ENCODE data around the gene PLEKHO2. TPM values are rescaled to one million over a fixed set of nuclear protein-coding genes. Genes with fewer than 3 reads are reported as not detected.
A peak's percentile ranks its signal among the peaks of the same experiment; 100 is the strongest.

Gene PLEKHO2
- total and polyA plus RNA-seq, 2 of the 13 experiments (the other 11 are each of a cell fraction or from before 2014, with no cell fraction given): 3.8 to 4.8 TPM

GRCh38 chr15:64841344-64842095, at the start of gene PLEKHO2 (continued):
- TF ChIP-seq ATF5 (CRISPR knock-in tag; IDR thresholded peaks at IDR 0.05; ENCODE audit: low read depth) (no peak), ZBTB7B (CRISPR knock-in tag; IDR thresholded peaks at IDR 0.05) (peak; percentile 48; the same call in 1 of the 2 replicates), TBX2 (CRISPR knock-in tag; IDR thresholded peaks at IDR 0.05; ENCODE audit: borderline replicate concordance) (peak; percentile 56; the same call in 1 of the 2 replicates), ZNF12 (CRISPR knock-in tag; IDR thresholded peaks at IDR 0.05) (0 out of 2 replicates have a peak, but pooled peaks have one; percentile 10), ZNF317 (CRISPR knock-in tag; IDR thresholded peaks at IDR 0.05) (no peak), TCF7L2 (IDR thresholded peaks at IDR 0.05; ENCODE audit: low read depth, low read length) (no peak), REL (CRISPR knock-in tag; conservative IDR thresholded peaks at IDR 0.05) (no peak), SP5 (CRISPR knock-in tag; IDR thresholded peaks at IDR 0.05; ENCODE audit: borderline replicate concordance, low read depth) (peak; percentile 77), POLR2G (IDR thresholded peaks at IDR 0.05; ENCODE audit: low read depth, low read length) (peak; percentile 82), ZFY (CRISPR knock-in tag; IDR thresholded peaks at IDR 0.05) (peak; percentile 60), ZFP37 (CRISPR knock-in tag; IDR thresholded peaks at IDR 0.05; ENCODE audit: borderline replicate concordance) (0 out of 2 replicates have a peak, but pooled peaks have one; percentile 54), KAT8 (CRISPR knock-in tag; IDR thresholded peaks at IDR 0.05) (peak; percentile 50; the same call in 1 of the 2 replicates), ZNF747 (CRISPR knock-in tag; IDR thresholded peaks at IDR 0.05; ENCODE audit: borderline replicate concordance) (peak; percentile 61; the same call in 1 of the 2 replicates), ZNF160 (CRISPR knock-in tag; IDR thresholded peaks at IDR 0.05) (peak; percentile 68; the same call in 1 of the 2 replicates), ZNF564 (CRISPR knock-in tag; IDR thresholded peaks at IDR 0.05) (0 out of 2 replicates have a peak, but pooled peaks have one; percentile 55), SALL1 (CRISPR knock-in tag; IDR thresholded peaks at IDR 0.05) (0 out of 2 replicates have a peak, but pooled peaks have one; percentile 38), ZBTB42 (CRISPR knock-in tag; IDR thresholded peaks at IDR 0.05) (no peak), SUZ12 (IDR thresholded peaks at IDR 0.05; ENCODE audit: low read depth, low read length) (no peak), SMAD3 (CRISPR knock-in tag; IDR thresholded peaks at IDR 0.05) (0 out of 2 replicates have a peak, but pooled peaks have one; percentile 12), HDAC1 (CRISPR knock-in tag; IDR thresholded peaks at IDR 0.05) (peak; percentile 53; the same call in 1 of the 2 replicates)
- TF ChIP-seq, protein P1, sequence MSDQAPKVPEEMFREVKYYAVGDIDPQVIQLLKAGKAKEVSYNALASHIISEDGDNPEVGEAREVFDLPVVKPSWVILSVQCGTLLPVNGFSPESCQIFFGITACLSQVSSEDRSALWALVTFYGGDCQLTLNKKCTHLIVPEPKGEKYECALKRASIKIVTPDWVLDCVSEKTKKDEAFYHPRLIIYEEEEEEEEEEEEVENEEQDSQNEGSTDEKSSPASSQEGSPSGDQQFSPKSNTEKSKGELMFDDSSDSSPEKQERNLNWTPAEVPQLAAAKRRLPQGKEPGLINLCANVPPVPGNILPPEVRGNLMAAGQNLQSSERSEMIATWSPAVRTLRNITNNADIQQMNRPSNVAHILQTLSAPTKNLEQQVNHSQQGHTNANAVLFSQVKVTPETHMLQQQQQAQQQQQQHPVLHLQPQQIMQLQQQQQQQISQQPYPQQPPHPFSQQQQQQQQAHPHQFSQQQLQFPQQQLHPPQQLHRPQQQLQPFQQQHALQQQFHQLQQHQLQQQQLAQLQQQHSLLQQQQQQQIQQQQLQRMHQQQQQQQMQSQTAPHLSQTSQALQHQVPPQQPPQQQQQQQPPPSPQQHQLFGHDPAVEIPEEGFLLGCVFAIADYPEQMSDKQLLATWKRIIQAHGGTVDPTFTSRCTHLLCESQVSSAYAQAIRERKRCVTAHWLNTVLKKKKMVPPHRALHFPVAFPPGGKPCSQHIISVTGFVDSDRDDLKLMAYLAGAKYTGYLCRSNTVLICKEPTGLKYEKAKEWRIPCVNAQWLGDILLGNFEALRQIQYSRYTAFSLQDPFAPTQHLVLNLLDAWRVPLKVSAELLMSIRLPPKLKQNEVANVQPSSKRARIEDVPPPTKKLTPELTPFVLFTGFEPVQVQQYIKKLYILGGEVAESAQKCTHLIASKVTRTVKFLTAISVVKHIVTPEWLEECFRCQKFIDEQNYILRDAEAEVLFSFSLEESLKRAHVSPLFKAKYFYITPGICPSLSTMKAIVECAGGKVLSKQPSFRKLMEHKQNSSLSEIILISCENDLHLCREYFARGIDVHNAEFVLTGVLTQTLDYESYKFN (CRISPR knock-in tag; conservative IDR thresholded peaks at IDR 0.05): 0 out of 2 replicates have a peak, but pooled peaks have one; percentile 7
- TF ChIP-seq, protein P2, sequence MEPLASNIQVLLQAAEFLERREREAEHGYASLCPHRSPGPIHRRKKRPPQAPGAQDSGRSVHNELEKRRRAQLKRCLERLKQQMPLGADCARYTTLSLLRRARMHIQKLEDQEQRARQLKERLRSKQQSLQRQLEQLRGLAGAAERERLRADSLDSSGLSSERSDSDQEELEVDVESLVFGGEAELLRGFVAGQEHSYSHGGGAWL (CRISPR knock-in tag; IDR thresholded peaks at IDR 0.05): 0 out of 2 replicates have a peak, but pooled peaks have one; percentile 19
- TF ChIP-seq, protein P3, sequence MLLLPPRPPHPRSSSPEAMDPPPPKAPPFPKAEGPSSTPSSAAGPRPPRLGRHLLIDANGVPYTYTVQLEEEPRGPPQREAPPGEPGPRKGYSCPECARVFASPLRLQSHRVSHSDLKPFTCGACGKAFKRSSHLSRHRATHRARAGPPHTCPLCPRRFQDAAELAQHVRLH (CRISPR knock-in tag; IDR thresholded peaks at IDR 0.05; ENCODE audit: borderline replicate concordance, low read depth): peak; percentile 61; the same call in 1 of the 2 replicates
- TF ChIP-seq, protein P4, sequence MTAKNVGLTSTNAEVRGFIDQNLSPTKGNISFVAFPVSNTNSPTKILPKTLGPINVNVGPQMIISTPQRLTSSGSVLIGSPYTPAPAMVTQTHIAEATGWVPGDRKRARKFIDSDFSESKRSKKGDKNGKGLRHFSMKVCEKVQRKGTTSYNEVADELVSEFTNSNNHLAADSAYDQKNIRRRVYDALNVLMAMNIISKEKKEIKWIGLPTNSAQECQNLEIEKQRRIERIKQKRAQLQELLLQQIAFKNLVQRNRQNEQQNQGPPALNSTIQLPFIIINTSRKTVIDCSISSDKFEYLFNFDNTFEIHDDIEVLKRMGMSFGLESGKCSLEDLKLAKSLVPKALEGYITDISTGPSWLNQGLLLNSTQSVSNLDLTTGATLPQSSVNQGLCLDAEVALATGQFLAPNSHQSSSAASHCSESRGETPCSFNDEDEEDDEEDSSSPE (CRISPR knock-in tag; IDR thresholded peaks at IDR 0.05): peak; percentile 32; the same call in 1 of the 2 replicates
